Measurements from ENCODE around the gene POGK. TPM values are rescaled to one million over a fixed set of nuclear protein-coding genes. Genes with fewer than 3 reads are reported as not detected.
"Not testable (repeated sequence)": the region's sequence is repeated elsewhere in the genome, so short reads cannot be mapped to it uniquely, and the experiment has no call there.

The POGK gene
- polyA plus RNA-seq (ENCODE audit: insufficient read length in 4 of 4): 10 to 100 TPM; 41.9 to 49.7 (median 43.9) TPM

GRCh38 chr1:166838766-166839599 lies at the start of gene POGK:
Gene POGK (plus strand): TSS chr1:166839475. CDS start chr1:166840957, 1,482 bp downstream.
- DNase-seq (ENCODE audit: low read depth in 4 of 4, low spot score in 3 of 4): peak; percentile 79 to 84 (median 82)

GRCh38 chr1:166796620-166797236 lies 42.5 kb upstream of the POGK start:
- DNase-seq (ENCODE audit: low read depth in 4 of 4, low spot score in 3 of 4): no peak

- no peak for DNase-seq (ENCODE audit: low read depth in 4 of 4, low spot score in 3 of 4)
These were observed 30.3 kb upstream of the POGK start for GRCh38 chr1:166808952-166809351.

DNA sequence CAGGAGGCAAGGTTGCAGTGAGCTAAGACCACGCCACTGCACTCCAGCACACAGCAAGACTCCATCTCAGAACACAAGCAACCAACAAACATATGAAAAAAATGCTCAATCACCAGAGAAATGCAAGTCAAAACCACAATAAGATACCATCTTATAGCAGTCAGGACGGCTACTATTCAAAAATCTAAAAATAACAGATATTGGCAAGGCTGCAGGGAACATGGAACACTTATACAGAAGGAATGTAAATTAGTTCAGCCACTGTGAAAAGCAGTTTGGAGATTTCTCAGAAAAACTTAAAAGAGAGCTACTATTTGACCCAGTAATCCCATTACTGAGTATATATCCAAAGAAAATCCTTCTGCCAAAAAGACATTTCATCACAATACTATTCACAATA lies 27.6 kb upstream of the POGK start:
- DNase-seq (ENCODE audit: low read depth in 4 of 4, low spot score in 3 of 4): no peak

DNA sequence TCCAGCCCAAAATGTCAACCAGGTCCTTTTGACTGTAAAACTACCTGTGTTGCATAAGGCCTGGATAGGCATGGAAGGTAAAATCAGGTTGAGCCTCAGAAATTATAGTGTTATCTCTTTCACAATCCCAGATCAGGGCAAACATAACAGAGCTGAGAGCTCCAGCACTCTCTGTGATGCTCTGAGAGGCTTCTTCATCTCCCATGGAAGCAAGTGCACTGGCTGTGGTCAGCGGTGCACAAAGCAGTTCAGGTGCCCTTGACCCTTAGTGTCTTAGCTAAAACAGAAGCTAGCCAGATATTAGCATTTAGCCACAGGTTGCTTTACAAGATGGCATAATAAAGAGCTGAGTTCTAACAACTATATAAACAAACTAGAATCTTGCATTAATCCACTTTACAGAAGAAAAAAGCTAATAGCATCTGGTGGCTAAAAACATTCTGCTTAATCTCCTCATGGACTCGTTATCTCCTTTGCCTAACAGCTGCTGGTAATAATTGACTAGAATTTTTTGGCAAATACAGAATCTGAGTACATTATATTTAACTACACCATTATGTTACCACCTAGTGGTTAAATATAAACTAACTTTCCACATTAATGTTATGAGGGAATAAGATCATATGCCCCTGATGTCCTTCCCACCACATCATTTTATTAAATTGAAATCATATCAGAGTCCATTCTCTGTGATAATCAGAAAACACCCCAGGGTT lies 25.6 kb upstream of the POGK start:
- DNase-seq (ENCODE audit: low read depth in 4 of 4, low spot score in 3 of 4): no peak

- DNase-seq (ENCODE audit: low read depth in 4 of 4, low spot score in 3 of 4): peak in 1 of 4 donors; percentile 12
These were observed 24.7 kb upstream of the POGK start for GRCh38 chr1:166814611-166815010.

GRCh38 chr1:166819974-166820373 lies 19.3 kb upstream of the POGK start:
- DNase-seq (ENCODE audit: low read depth in 4 of 4, low spot score in 3 of 4): no peak

GRCh38 chr1:166822385-166822784 lies 16.9 kb upstream of the POGK start:
- DNase-seq (ENCODE audit: low read depth in 4 of 4, low spot score in 3 of 4): no peak

GRCh38 chr1:166827426-166827825 lies 11.8 kb upstream of the POGK start:
- DNase-seq (ENCODE audit: low read depth in 4 of 4, low spot score in 3 of 4): no peak

DNA sequence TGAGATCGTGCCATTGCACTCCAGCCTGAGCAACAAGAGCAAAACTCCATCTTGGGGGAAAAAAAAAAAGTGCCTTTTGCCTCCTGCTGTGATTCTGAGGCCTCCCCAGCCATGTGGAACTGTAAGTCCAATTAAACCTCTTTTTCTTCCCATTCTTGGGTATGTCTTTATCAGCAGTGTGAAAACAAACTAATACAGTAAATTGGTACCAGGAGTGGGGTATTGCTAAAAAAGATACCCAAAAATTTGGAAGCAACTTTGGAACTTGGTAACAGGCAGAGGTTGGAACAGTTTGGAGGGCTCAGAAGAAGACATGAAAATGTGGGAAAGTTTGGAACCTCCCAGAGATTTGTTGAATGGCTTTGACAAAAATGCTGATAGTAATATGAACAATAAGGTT lies 9.5 kb upstream of the POGK start:
- not testable (repeated sequence) for DNase-seq (ENCODE audit: low read depth in 4 of 4, low spot score in 3 of 4)

- DNase-seq (ENCODE audit: low read depth in 4 of 4, low spot score in 3 of 4): no peak
These were observed 2.5 kb upstream of the POGK start for GRCh38 chr1:166836733-166837132.

- peak in 2 of 4 donors; percentile 8 to 15 for DNase-seq (ENCODE audit: low read depth in 4 of 4, low spot score in 3 of 4)
These were observed 479 bp downstream of the POGK start for GRCh38 chr1:166839600-166840308.

- no peak for DNase-seq (ENCODE audit: low read depth in 4 of 4, low spot score in 3 of 4)
These were observed 1.3 kb downstream of the POGK start for GRCh38 chr1:166840309-166841274.

DNA sequence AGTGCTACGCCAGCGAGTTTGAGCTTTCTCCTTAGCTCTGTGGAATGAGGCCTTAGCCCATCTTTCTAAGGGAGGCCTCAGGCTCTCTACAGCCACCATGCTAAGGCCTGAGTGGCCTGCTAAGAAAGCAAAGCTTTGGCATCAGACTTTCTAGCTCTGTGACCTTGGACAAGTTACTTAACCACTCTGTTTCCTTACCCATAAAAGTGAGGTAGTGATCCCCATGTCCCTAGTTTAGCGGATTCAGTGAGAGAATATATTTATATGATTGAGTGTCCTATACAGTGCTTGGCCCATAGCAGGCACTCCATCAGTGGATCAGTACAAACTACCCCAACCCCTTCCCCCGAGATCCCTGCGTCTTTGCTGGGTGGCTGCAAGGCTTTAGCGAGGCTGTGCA lies 4.0 kb downstream of the POGK start:
- no peak for DNase-seq (ENCODE audit: low read depth in 4 of 4, low spot score in 3 of 4)

DNA sequence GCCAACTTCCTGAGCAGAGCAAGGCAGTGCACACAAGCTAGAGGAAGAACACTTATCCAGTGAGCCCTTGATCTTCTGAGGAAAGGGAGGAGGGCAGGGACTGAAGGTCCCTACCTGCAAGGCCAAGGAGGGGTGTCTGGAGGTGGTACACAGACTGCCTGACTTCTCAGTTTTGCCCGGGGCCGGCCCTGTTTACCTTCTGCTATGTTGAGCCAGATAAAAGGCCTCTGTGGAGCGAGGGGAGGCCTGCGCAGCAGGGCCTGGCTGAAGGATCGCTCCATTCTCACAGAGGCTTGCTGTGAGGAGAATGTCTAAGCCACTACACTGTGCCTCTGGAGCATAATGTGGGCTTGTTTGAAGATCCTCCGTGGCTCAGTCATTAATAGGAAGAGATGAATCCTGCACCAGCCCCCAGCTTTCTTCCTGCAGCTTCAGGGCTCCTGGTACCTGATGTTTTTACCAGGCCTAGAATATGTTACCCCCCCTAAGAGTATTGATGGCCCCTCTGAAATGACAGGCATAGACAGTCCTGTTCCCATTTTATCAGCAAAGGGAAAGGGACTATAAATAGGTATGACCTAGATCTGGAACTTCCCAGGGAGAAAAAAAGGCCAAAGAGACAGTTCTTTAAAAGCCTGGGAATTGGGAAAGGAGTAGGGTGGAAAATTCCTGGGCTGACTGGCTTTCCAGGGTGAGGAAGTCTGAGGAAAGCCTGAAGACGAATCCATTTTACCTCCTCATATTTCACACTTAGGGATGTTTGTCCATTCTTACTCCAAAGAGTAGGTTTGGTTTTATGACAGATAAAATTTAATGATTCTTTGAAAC lies 4.7 kb downstream of the POGK start:
- DNase-seq (ENCODE audit: low read depth in 4 of 4, low spot score in 3 of 4): no peak

GRCh38 chr1:166844791-166845190 lies 5.5 kb downstream of the POGK start:
- no peak for DNase-seq (ENCODE audit: low read depth in 4 of 4, low spot score in 3 of 4)

- no peak for DNase-seq (ENCODE audit: low read depth in 4 of 4, low spot score in 3 of 4)
These were observed 8.9 kb downstream of the POGK start for GRCh38 chr1:166848193-166848592.

GRCh38 chr1:166849135-166849534 lies 9.9 kb downstream of the POGK start:
- no peak for DNase-seq (ENCODE audit: low read depth in 4 of 4, low spot score in 3 of 4)

DNA sequence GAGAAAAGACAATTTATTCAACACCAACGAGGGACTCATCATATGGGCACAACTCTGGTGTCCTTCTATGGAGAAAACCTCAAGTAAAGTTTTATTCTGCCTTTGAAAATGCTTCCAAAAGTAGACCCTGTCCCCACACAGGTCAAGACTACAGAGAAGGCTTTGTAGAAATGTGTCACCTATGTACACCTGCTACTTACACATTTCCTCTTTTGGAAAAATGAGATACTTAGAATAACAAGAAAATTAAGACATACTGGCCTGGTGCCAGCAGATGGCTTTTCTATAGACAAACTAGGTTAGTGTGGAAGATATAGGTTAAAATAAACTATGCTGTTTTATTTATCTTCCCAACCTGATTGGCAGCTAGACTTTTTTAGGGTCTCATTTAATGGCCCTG lies 13.6 kb downstream of the POGK start:
- DNase-seq (ENCODE audit: low read depth in 4 of 4, low spot score in 3 of 4): no peak
